ENCODE measurements around the gene ABCB11.

GRCh38 chr2:168912466-168912865 lies 118.7 kb downstream of the ABCB11 start:
- TF ChIP-seq CTCF (IDR thresholded peaks at IDR 0.05 in 8 of 11, conservative IDR thresholded peaks at IDR 0.05 in 3 of 11) (no peak), POLR2A (IDR thresholded peaks at IDR 0.05) (no peak), POLR2AphosphoS5 (IDR thresholded peaks at IDR 0.05) (no peak)

Data from spleen (tissue), 7 donors.